Spinal cord (tissue), 10 donors: ENCODE results near the gene KY. TPM values are rescaled to one million over a fixed set of nuclear protein-coding genes. Genes with fewer than 3 reads are reported as not detected.

Experiments
- DNase-seq, 6 donors: peaks; one replicate each; pipeline versions ENCODE4 v3.0.0 to v3.0.0-alpha.2; 2013 to 2015; ENCODE audit warnings: low spot score in 6 of 6, low read depth in 4 of 6
- H3K27ac ChIP-seq: one replicate; pipeline ENCODE4 v1.5.1; 2013; ENCODE audit warnings: low read depth, low read length, control low read depth
- H3K27me3 ChIP-seq: one replicate; pipeline ENCODE4 v1.6.1; 2013; ENCODE audit warnings: low read length; ENCODE audit not compliant: control insufficient read depth, insufficient read depth
- H3K36me3 ChIP-seq: one replicate; pipeline ENCODE4 v1.6.1; 2013; ENCODE audit warnings: low read length; ENCODE audit not compliant: control insufficient read depth, insufficient read depth
- H3K4me1 ChIP-seq: one replicate; pipeline ENCODE4 v1.6.1; 2013; ENCODE audit warnings: low read length; ENCODE audit not compliant: control insufficient read depth, insufficient read depth
- H3K4me3 ChIP-seq: one replicate; pipeline ENCODE4 v1.5.1; 2013; ENCODE audit warnings: low read depth, low read length, control low read depth
- H3K9me3 ChIP-seq: one replicate; pipeline ENCODE4 v1.6.1; 2013; ENCODE audit warnings: low read length; ENCODE audit not compliant: control insufficient read depth, insufficient read depth
- WGBS: methylation state at CpG from one replicate; pipeline ENCODE4 v1.1.5; 2013; ENCODE audit warnings: missing lambda C conversion rate; ENCODE audit not compliant: insufficient coverage; 5-methylcytosine and 5-hydroxymethylcytosine counted together
- polyA plus RNA-seq, 2 donors: library from polyadenylated mRNA; unstranded; fragments of 120-200 nt; gene quantifications; one replicate each; pipeline ENCODE4 v1.2.1, GENCODE V29; 2013; ENCODE audit not compliant: insufficient read length in 2 of 2
- total RNA-seq, 2 donors: library from RNA; depleted of rRNA in 1 of 2; stranded (reverse); fragments of 120-200 nt in 1 of 2; fragments of >200 nt in 1 of 2; gene quantifications; one replicate each; pipeline versions ENCODE4 v1.2.3 to v1.2.4, GENCODE V29; 2013 to 2014
- donor health status: healthy.

Gene KY
- total and polyA plus RNA-seq, 4 donors: 1.5 to 4.2 (median 2.5) TPM

GRCh38 chr3:134693226-134693625, 42.4 kb upstream of the KY start:
- Histone ChIP-seq H3K36me3 (no peaks in the 10 kb centered on the region), H3K27me3 (no peaks in the 10 kb centered on the region), H3K9me3 (no peaks in the 10 kb centered on the region), H3K27ac (no peak overlapping the region), H3K4me3 (no peak overlapping the region), H3K4me1 (peaks cover 30% of the 10 kb centered on the region)
- DNase-seq: no peak
- 76% methylated on average over 2 of the region's 4 CpGs for WGBS

- Histone ChIP-seq H3K27ac (no peak overlapping the region), H3K27me3 (no peaks in the 10 kb centered on the region), H3K4me3 (no peak overlapping the region), H3K36me3 (no peaks in the 10 kb centered on the region), H3K4me1 (peaks cover 15% of the 10 kb centered on the region), H3K9me3 (no peaks in the 10 kb centered on the region)
- DNase-seq: no peak
- no CpG with 5 or more reads among the region's 1 CpG for WGBS
These were observed 39.4 kb upstream of the KY start for GRCh38 chr3:134690226-134690625.

GRCh38 chr3:134687642-134688041, 36.8 kb upstream of the KY start:
- no peak overlapping the region for H3K27ac ChIP-seq
- no CpG with 5 or more reads among the region's 2 CpGs for WGBS
- no peaks in the 10 kb centered on the region for H3K9me3 ChIP-seq
- no peaks in the 10 kb centered on the region for H3K36me3 ChIP-seq
- no peak for DNase-seq
- no peaks in the 10 kb centered on the region for H3K27me3 ChIP-seq
- H3K4me1 ChIP-seq: no peaks in the 10 kb centered on the region
- no peak overlapping the region for H3K4me3 ChIP-seq

GRCh38 chr3:134685929-134686802, 35.3 kb upstream of the KY start:
- H3K36me3 ChIP-seq: no peaks in the 10 kb centered on the region
- H3K4me1 ChIP-seq: peaks cover 7% of the 10 kb centered on the region
- no peaks in the 10 kb centered on the region for H3K9me3 ChIP-seq
- H3K4me3 ChIP-seq: no peak overlapping the region
- H3K27ac ChIP-seq: no peak overlapping the region
- 94% methylated on average over 6 of the region's 7 CpGs for WGBS
- no peak for DNase-seq
- H3K27me3 ChIP-seq: no peaks in the 10 kb centered on the region

- Histone ChIP-seq H3K4me1 (peaks cover 13% of the 10 kb centered on the region), H3K4me3 (no peak overlapping the region), H3K27me3 (no peaks in the 10 kb centered on the region), H3K27ac (no peak overlapping the region), H3K9me3 (no peaks in the 10 kb centered on the region), H3K36me3 (no peaks in the 10 kb centered on the region)
- no peak for DNase-seq
- WGBS: no CpG with 5 or more reads among the region's 7 CpGs
These were observed 31.5 kb upstream of the KY start for GRCh38 chr3:134682196-134682880.

GRCh38 chr3:134681522-134681900, 30.7 kb upstream of the KY start:
- peak in 1 of 6 donors; percentile 43 for DNase-seq
- Histone ChIP-seq H3K27ac (no peak overlapping the region), H3K9me3 (no peaks in the 10 kb centered on the region), H3K27me3 (no peaks in the 10 kb centered on the region), H3K4me1 (peaks cover 13% of the 10 kb centered on the region), H3K4me3 (no peak overlapping the region), H3K36me3 (no peaks in the 10 kb centered on the region)
- WGBS: 79% methylated on average over 1 of the region's 6 CpGs

- 55% methylated on average over 10 of the region's 10 CpGs for WGBS
- peaks cover 13% of the 10 kb centered on the region for H3K4me1 ChIP-seq
- no peak for DNase-seq
- peak overlapping the region; percentile 25 for H3K27ac ChIP-seq
- no peaks in the 10 kb centered on the region for H3K36me3 ChIP-seq
- H3K27me3 ChIP-seq: no peaks in the 10 kb centered on the region
- H3K4me3 ChIP-seq: no peak overlapping the region
- no peaks in the 10 kb centered on the region for H3K9me3 ChIP-seq
These were observed 30.1 kb upstream of the KY start for GRCh38 chr3:134680796-134681521.

- no peak overlapping the region for H3K27ac ChIP-seq
- peaks cover 13% of the 10 kb centered on the region for H3K4me1 ChIP-seq
- DNase-seq: no peak
- 83% methylated on average over 2 of the region's 2 CpGs for WGBS
- peaks cover 7% of the 10 kb centered on the region for H3K9me3 ChIP-seq
- H3K36me3 ChIP-seq: no peaks in the 10 kb centered on the region
- H3K4me3 ChIP-seq: no peak overlapping the region
- no peaks in the 10 kb centered on the region for H3K27me3 ChIP-seq
These were observed 27.1 kb upstream of the KY start for GRCh38 chr3:134677987-134678308.

GRCh38 chr3:134677196-134677986, 26.6 kb upstream of the KY start:
- 45% methylated on average over 10 of the region's 11 CpGs for WGBS
- DNase-seq: no peak
- Histone ChIP-seq H3K4me3 (no peak overlapping the region), H3K27me3 (no peaks in the 10 kb centered on the region), H3K4me1 (peaks cover 13% of the 10 kb centered on the region), H3K36me3 (no peaks in the 10 kb centered on the region), H3K27ac (no peak overlapping the region), H3K9me3 (peaks cover 7% of the 10 kb centered on the region)
